Vagina (tissue), 2 donors: ENCODE measurements around the gene HSD11B2. TPM values are rescaled to one million over a fixed set of nuclear protein-coding genes. Genes with fewer than 3 reads are reported as not detected.
A peak's percentile ranks its signal among the peaks of the same experiment; 100 is the strongest.

Source experiments
- DNase-seq, 2 donors: peaks; one replicate each; pipeline ENCODE4 v3.0.0-alpha.2; 2017; ENCODE audit errors: extremely low spot score in 2 of 2
- H3K27ac ChIP-seq: fragments of 200-600 bp; sonication (generic); one replicate; pipeline ENCODE4 v1.5.1; 2019
- H3K27me3 ChIP-seq: fragments of 200-600 bp; sonication (generic); one replicate; pipeline ENCODE4 v1.5.1; 2019
- H3K36me3 ChIP-seq, 2 donors: fragments of 200-600 bp; sonication (generic); one replicate each; pipeline ENCODE4 v1.5.1; 2017 to 2019
- H3K4me1 ChIP-seq: fragments of 200-600 bp; sonication (generic); one replicate; pipeline ENCODE4 v1.5.1; 2019
- H3K4me3 ChIP-seq, 2 donors: fragments of 200-600 bp; sonication (generic); 1 replicate in 1 of 2; 2 replicates in 1 of 2; pipeline ENCODE4 v1.5.1; 2016 to 2019
- H3K9me3 ChIP-seq: fragments of 200-600 bp; sonication (generic); one replicate; pipeline ENCODE4 v1.5.1; 2019
- CTCF ChIP-seq, 3 experiments: fragments of 450-650 bp in 2 of 3; fragments of 200-600 bp in 1 of 3; sonication (generic) in 1 of 3; IDR thresholded peaks; one replicate each; pipeline ENCODE4 v1.5.1; 2017 to 2019; ENCODE audit warnings: antibody characterized with exemption in 3 of 3, mild to moderate bottlenecking in 2 of 3, moderate library complexity in 2 of 3
- POLR2A ChIP-seq, 2 donors: fragments of 450-650 bp; IDR thresholded peaks; one replicate each; pipeline ENCODE4 v1.6.1; 2017; ENCODE audit warnings: antibody characterized with exemption in 2 of 2, mild to moderate bottlenecking in 2 of 2, moderate library complexity in 2 of 2
- POLR2AphosphoS5 ChIP-seq, 2 donors: sonication (generic); formaldehyde crosslinking; IDR thresholded peaks; one replicate each; pipeline ENCODE4 v1.9.0; 2017; ENCODE audit warnings: antibody characterized with exemption in 2 of 2, mild to moderate bottlenecking in 2 of 2, low read depth in 1 of 2; ENCODE audit not compliant: insufficient read depth in 1 of 2
- intact Hi-C: fragments of 100-400 bp; cut with DNase I; formaldehyde crosslinking; loops from one replicate; pipeline ENCODE4 v1.15.1; 2023
- total RNA-seq: library from RNA; depleted of rRNA; stranded (reverse); fragments of >200 nt; gene quantifications from one replicate; pipeline ENCODE4 v1.2.3, GENCODE V29; 2016

The HSD11B2 gene
- total RNA-seq, 1 donor from 2014 or later: 30.2 TPM

- Histone ChIP-seq H3K27me3 (no peaks in the 10 kb centered on the region), H3K9me3 (no peaks in the 10 kb centered on the region), H3K4me3 (no peak overlapping the region), H3K4me1 (peaks cover 41% of the 10 kb centered on the region), H3K27ac (no peak overlapping the region), H3K36me3 (no peaks in the 10 kb centered on the region)
- intact Hi-C loops: no loop called here
- DNase-seq: peak in 1 of 2 donors; percentile 78
- TF ChIP-seq POLR2A (IDR thresholded peaks at IDR 0.05): no peak
- no peak for TF ChIP-seq CTCF (IDR thresholded peaks at IDR 0.05)
- no peak for TF ChIP-seq POLR2AphosphoS5 (IDR thresholded peaks at IDR 0.05; ENCODE audit: insufficient read depth in 1 of 2, low read depth in 1 of 2)
Measured at GRCh38 chr16:67471758-67472384, 41.0 kb downstream of the HSD11B2 start.

GRCh38 chr16:67474551-67475455 lies 43.9 kb downstream of the HSD11B2 start:
- H3K4me1 ChIP-seq: peaks cover 53% of the 10 kb centered on the region
- DNase-seq: no peak
- no peak for TF ChIP-seq POLR2AphosphoS5 (IDR thresholded peaks at IDR 0.05; ENCODE audit: insufficient read depth in 1 of 2, low read depth in 1 of 2)
- no peak for TF ChIP-seq POLR2A (IDR thresholded peaks at IDR 0.05)
- no peak for TF ChIP-seq CTCF (IDR thresholded peaks at IDR 0.05)

GRCh38 chr16:67477960-67478554 lies 47.1 kb downstream of the HSD11B2 start:
- Histone ChIP-seq H3K27me3 (no peaks in the 10 kb centered on the region), H3K4me1 (peaks cover 51% of the 10 kb centered on the region), H3K27ac (no peak overlapping the region), H3K4me3 (no peak overlapping the region), H3K9me3 (no peaks in the 10 kb centered on the region), H3K36me3 (no peaks in the 10 kb centered on the region)
- intact Hi-C loops: no loop called here
- no peak for TF ChIP-seq POLR2AphosphoS5 (IDR thresholded peaks at IDR 0.05; ENCODE audit: insufficient read depth in 1 of 2, low read depth in 1 of 2)
- no peak for TF ChIP-seq POLR2A (IDR thresholded peaks at IDR 0.05)
- no peak for TF ChIP-seq CTCF (IDR thresholded peaks at IDR 0.05)
- peak in 1 of 2 donors; percentile 65 for DNase-seq

More at GRCh38 chr16:67474551-67475455, 43.9 kb downstream of the HSD11B2 start:
- no peak overlapping the region for H3K4me3 ChIP-seq
- H3K27me3 ChIP-seq: no peaks in the 10 kb centered on the region
- H3K9me3 ChIP-seq: no peaks in the 10 kb centered on the region
- H3K36me3 ChIP-seq: no peaks in the 10 kb centered on the region
- intact Hi-C loops: no loop called here
- no peak overlapping the region for H3K27ac ChIP-seq

DNA sequence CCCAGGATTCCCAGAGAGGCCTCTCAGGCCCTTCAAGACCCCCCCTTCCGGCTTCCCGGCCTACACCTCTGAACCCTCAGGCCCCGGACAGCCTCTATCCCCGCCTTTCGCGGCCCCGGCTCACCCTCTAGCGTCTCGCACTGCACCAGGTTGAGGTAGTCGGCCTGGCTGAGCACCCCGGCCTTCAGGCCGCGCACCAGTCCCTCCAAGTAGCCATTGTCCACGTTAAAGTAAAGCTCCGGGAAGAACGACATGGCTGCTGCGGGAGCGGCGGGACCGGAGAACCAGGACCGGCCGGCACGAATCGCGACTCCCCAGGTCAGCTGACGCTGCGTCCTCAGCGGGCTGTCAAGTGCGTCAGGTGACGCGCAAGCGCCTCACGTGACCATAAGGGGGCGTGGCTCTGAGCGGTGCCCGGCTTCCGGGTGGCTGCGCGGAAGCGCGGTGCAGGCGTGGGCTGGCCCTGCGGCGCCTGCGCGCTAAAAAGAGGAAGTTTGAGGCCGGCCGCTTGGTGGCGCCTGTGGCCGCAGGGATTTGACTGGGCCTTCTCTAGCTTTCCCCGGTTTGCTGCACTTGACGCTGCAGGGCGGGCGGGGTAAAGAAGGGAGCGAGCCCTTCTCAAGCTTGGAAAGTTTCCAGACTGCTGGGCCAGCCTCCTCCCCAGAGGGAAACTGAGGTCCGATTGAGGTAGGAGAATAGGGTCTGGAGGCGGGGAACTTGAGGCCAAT lies 50.1 kb downstream of the HSD11B2 start, which contains the start of gene ATP6V0D1:
TSS of gene ATP6V0D1 (minus strand) at position 325 of the 728 bp plus-strand sequence. CDS start at position 254, 71 bp downstream.
- H3K27ac ChIP-seq: peak within 1 kb of the TSS; percentile 96
- TF ChIP-seq POLR2AphosphoS5 (IDR thresholded peaks at IDR 0.05; ENCODE audit: insufficient read depth in 1 of 2, low read depth in 1 of 2) (peak; percentile 97 to 100), CTCF (IDR thresholded peaks at IDR 0.05) (peak; percentile 81 to 91 (median 85)), POLR2A (IDR thresholded peaks at IDR 0.05) (peak; percentile 66 to 77)
- no peaks in the 10 kb centered on the region for H3K9me3 ChIP-seq
- DNase-seq: peak; percentile 98
- intact Hi-C loops: no loop called here
- H3K4me1 ChIP-seq: peaks cover 46% of the 10 kb centered on the region
- H3K36me3 ChIP-seq: no peaks in the 10 kb centered on the region
- no peaks in the 10 kb centered on the region for H3K27me3 ChIP-seq
- peak within 1 kb of the TSS; percentile 84 to 98 for H3K4me3 ChIP-seq
